ENCODE measurements around the gene ZDHHC17. TPM values are rescaled to one million over a fixed set of nuclear protein-coding genes. Genes with fewer than 3 reads are reported as not detected.

Gene ZDHHC17
- total RNA-seq, 4 donors from 2014 or later: 56.7 to 163 (median 80.8) TPM

DNA sequence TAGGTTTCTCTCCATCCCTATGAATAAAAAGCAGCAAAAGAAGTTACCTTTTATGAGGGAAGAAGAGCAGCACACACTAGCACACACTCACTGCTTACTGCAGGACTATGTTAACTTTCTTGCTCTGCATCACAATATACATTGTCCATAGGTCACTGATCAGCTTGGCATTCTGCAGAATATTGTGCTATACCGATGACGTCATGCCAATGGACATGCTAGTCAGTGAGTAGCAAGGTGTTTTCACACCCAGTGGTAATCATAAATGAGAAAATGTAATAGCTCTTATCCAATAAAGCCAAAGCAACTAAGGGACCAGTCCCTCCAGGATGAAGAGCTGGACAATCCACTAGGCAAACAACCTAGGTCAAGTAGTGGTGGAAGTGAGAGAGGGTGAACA is 16.7 kb upstream of the ZDHHC17 start:
- TF ChIP-seq, protein P1, sequence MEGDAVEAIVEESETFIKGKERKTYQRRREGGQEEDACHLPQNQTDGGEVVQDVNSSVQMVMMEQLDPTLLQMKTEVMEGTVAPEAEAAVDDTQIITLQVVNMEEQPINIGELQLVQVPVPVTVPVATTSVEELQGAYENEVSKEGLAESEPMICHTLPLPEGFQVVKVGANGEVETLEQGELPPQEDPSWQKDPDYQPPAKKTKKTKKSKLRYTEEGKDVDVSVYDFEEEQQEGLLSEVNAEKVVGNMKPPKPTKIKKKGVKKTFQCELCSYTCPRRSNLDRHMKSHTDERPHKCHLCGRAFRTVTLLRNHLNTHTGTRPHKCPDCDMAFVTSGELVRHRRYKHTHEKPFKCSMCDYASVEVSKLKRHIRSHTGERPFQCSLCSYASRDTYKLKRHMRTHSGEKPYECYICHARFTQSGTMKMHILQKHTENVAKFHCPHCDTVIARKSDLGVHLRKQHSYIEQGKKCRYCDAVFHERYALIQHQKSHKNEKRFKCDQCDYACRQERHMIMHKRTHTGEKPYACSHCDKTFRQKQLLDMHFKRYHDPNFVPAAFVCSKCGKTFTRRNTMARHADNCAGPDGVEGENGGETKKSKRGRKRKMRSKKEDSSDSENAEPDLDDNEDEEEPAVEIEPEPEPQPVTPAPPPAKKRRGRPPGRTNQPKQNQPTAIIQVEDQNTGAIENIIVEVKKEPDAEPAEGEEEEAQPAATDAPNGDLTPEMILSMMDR (IDR thresholded peaks at IDR 0.05): no peak
- TF ChIP-seq POLR2A (IDR thresholded peaks at IDR 0.05) (no peak), EP300 (IDR thresholded peaks at IDR 0.05) (no peak)
- H3K4me1 ChIP-seq: no peaks in the 10 kb centered on the region

DNA sequence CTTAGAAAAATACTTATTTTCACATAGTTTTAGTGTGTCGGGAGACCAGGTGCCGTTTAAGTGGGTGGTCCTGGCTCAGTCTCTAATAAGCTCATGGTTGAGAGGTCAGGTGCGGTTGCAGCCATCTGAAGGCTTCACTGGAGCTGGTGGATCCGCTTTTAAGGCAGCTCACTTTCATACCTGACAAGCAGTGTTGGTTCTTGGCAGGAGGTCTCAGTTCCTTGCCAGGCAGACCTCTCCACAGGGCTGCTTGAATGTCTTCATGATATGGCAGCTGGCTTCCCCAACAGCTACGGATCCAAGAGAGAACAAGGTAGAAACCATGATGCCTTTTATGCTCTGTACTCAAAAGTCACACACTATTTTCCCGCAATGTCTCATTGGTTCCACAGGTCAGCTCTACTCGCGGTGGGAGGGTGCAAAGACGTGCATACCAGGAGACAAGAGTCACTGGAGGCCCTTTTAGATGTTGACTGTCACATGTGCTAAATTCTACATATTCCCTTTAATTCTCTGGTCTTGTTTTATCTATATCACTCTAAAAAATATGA is 8.0 kb upstream of the ZDHHC17 start:
- Histone ChIP-seq H3K4me3 (no peak overlapping the region), H3K9me3 (no peaks in the 10 kb centered on the region), H3K27ac (no peak overlapping the region), H3K4me1 (no peaks in the 10 kb centered on the region), H3K36me3 (no peaks in the 10 kb centered on the region), H3K27me3 (no peaks in the 10 kb centered on the region)
- no peak for DNase-seq (ENCODE audit: low spot score in 2 of 2)
- 81 to 87% methylated on average over 9 of the region's 9 CpGs for WGBS, 2 donors
- TF ChIP-seq POLR2A (IDR thresholded peaks at IDR 0.05) (no peak), EP300 (IDR thresholded peaks at IDR 0.05) (no peak)
- TF ChIP-seq, protein P1 (IDR thresholded peaks at IDR 0.05): no peak

More for the DNA sequence above, 16.7 kb upstream of the ZDHHC17 start:
- Histone ChIP-seq H3K36me3 (no peaks in the 10 kb centered on the region), H3K9me3 (no peaks in the 10 kb centered on the region), H3K27me3 (no peaks in the 10 kb centered on the region), H3K27ac (no peak overlapping the region), H3K4me3 (no peak overlapping the region)
- 90 to 94% methylated on average over 2 of the region's 2 CpGs for WGBS, 2 donors
- no peak for DNase-seq (ENCODE audit: low spot score in 2 of 2)

DNA sequence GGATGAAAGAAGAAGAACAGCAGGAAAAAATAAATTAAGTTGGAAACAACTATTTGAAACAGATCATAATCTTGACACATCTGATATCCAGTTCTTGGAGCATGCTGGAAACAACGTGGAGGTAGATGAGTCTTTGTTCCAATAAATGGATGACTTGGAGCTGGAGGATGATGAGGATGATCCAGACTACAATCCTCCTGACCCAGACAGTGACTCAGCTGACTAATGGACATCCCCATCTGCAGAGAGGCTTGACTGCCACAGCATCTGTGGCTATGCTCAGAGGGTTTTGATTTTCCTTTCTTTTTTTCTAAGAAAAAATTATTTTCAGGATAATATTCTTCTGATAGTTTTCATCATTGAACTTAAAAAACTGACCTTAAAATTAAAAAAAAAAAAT is 6.2 kb upstream of the ZDHHC17 start:
- TF ChIP-seq POLR2A (IDR thresholded peaks at IDR 0.05) (no peak), EP300 (IDR thresholded peaks at IDR 0.05) (no peak)
- TF ChIP-seq, protein P1 (IDR thresholded peaks at IDR 0.05): no peak
- Histone ChIP-seq H3K4me3 (no peak overlapping the region), H3K27me3 (no peaks in the 10 kb centered on the region), H3K27ac (no peak overlapping the region), H3K4me1 (peaks cover 0 to 2% (median 0%) of the 10 kb centered on the region in 4 donors), H3K9me3 (no peaks in the 10 kb centered on the region), H3K36me3 (no peaks in the 10 kb centered on the region)
- WGBS, 2 donors: 65 to 68% methylated on average over 1 of the region's 1 CpG
- no peak for DNase-seq (ENCODE audit: low spot score in 2 of 2)

DNA sequence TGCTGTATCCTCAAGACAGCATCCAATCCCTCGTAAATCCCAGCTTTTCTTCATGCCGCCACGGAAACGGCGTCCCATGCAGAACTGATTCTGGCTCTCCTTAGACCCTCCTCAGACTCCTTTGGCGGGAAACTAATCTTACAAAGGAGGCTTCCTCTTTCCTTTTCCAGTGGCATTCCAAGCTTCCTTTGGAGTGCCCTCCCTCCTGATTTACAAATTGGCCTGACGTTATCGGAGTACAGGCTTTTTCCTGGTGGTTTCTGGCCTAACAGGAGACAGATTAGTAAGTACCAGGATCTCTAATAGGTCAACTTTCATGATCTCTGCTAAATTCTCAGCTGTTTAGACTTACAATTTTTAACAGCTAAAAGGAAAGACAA is 1.3 kb upstream of the ZDHHC17 start:
- no peak for DNase-seq (ENCODE audit: low spot score in 2 of 2)
- Histone ChIP-seq H3K4me1 (peaks cover 0 to 35% (median 0%) of the 10 kb centered on the region in 4 donors), H3K36me3 (no peaks in the 10 kb centered on the region), H3K27me3 (no peaks in the 10 kb centered on the region), H3K4me3 (no peak overlapping the region), H3K27ac (peak overlapping the region in 2 of 4 donors; percentile 97 to 99), H3K9me3 (no peaks in the 10 kb centered on the region)
- TF ChIP-seq POLR2A (IDR thresholded peaks at IDR 0.05) (no peak), EP300 (IDR thresholded peaks at IDR 0.05) (no peak)
- TF ChIP-seq, protein P1 (IDR thresholded peaks at IDR 0.05): no peak
- WGBS, 2 donors: 69 to 75% methylated on average over 8 of the region's 8 CpGs

DNA sequence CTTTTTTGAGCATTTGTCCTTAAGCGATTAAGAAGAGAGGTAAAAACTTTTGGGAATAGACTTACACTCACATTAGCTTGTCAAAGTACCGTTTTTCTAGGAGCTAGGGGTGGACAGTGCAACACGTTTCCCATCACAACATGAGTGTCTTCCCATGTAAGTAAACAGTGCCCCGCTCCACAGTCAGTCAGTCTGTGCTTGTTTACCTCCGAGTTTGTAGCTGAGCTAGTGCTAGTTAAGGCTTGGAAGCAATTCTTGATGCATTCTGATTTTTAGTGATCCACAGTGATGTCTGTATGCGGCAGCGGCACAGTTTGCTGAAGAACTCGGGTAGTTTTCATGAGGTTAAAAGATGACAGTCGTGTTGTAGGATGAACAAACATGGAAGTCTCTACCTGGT is 941 bp downstream of the ZDHHC17 start:
- Histone ChIP-seq H3K27ac (peak overlapping the region; percentile 94 to 99 (median 96)), H3K9me3 (no peaks in the 10 kb centered on the region), H3K4me1 (peaks cover 0 to 50% (median 0%) of the 10 kb centered on the region in 4 donors), H3K36me3 (no peaks in the 10 kb centered on the region), H3K27me3 (no peaks in the 10 kb centered on the region), H3K4me3 (peak overlapping the region; percentile 56 to 93 (median 85))
- DNase-seq (ENCODE audit: low spot score in 2 of 2): peak in 1 of 2 donors; percentile 18
- 6 to 8% methylated on average over 9 of the region's 9 CpGs for WGBS, 2 donors
- TF ChIP-seq EP300 (IDR thresholded peaks at IDR 0.05) (no peak), POLR2A (IDR thresholded peaks at IDR 0.05) (no peak)
- TF ChIP-seq, protein P1 (IDR thresholded peaks at IDR 0.05): no peak

Measured in tibial nerve (tissue), 4 donors.